Caco-2 (cell line): Measurements from ENCODE around the gene IGSF9B. TPM values are rescaled to one million over a fixed set of nuclear protein-coding genes. Genes with fewer than 3 reads are reported as not detected.

Experiments
- BruUV-seq: library from RNA; stranded (reverse); fragments of 400-500 nt; replicated peaks from 2 replicates; lab custom pipeline; 2021; lab: Mats Ljungman, UMichigan
- CTCF ChIA-PET: fragments of 300-600 bp; sonication (Branson Sonifier 250); formaldehyde crosslinking; loops from one replicate; lab custom pipeline; 2022; ENCODE audit warnings: antibody characterized with exemption; lab: Charles Lee
- POLR2A ChIA-PET: fragments of 300-600 bp; sonication (Branson Sonifier 250); formaldehyde crosslinking; loops from one replicate; lab custom pipeline; 2022; ENCODE audit warnings: antibody characterized with exemption; lab: Charles Lee
- DNase-seq, 2 experiments: peaks; one replicate each; pipeline versions ENCODE4 v3.0.0 to v3.0.0-alpha.2; 2020 to 2022
- H3K27me3 ChIP-seq: replicated peaks from 2 replicates; pipeline ENCODE4 v1.6.0; 2011; ENCODE audit warnings: low read length; ENCODE audit not compliant: control insufficient read depth, insufficient read depth
- H3K36me3 ChIP-seq: 2 replicates; pipeline ENCODE4 v1.5.1; 2011; ENCODE audit warnings: low read length; ENCODE audit not compliant: control insufficient read depth, insufficient read depth
- H3K4me1 ChIP-seq: fragments of 250-450 bp; sonication (Bioruptor Pico); 2 replicates; pipeline ENCODE4 v1.5.1; 2020; ENCODE audit warnings: mild to moderate bottlenecking
- H3K4me3 ChIP-seq: 2 replicates; pipeline ENCODE4 v1.5.1; 2011; ENCODE audit warnings: low read depth, mild to moderate bottlenecking, control low read depth, low read length
- H3K9me3 ChIP-seq: fragments of 250-450 bp; sonication (Bioruptor Pico); 2 replicates; pipeline ENCODE4 v1.5.1; 2020; ENCODE audit warnings: mild to moderate bottlenecking, moderate library complexity
- H3K27ac Mint-ChIP-seq: one replicate; pipeline ENCODE4 v1.8.0; 2022; ENCODE audit warnings: mixed read lengths; ENCODE audit not compliant: unreplicated experiment
- H3K27me3 Mint-ChIP-seq: one replicate; pipeline ENCODE4 v1.8.0; 2022; ENCODE audit warnings: mixed read lengths; ENCODE audit not compliant: insufficient read depth, unreplicated experiment
- H3K36me3 Mint-ChIP-seq: one replicate; pipeline ENCODE4 v1.8.0; 2022; ENCODE audit warnings: mild to moderate bottlenecking, mixed read lengths; ENCODE audit not compliant: insufficient read depth, unreplicated experiment
- H3K4me1 Mint-ChIP-seq: one replicate; pipeline ENCODE4 v1.8.0; 2022; ENCODE audit warnings: low read depth, mixed read lengths; ENCODE audit not compliant: unreplicated experiment
- H3K4me3 Mint-ChIP-seq: one replicate; pipeline ENCODE4 v1.8.0; 2022; ENCODE audit warnings: mild to moderate bottlenecking, moderate library complexity, mixed read lengths; ENCODE audit not compliant: unreplicated experiment
- H3K9me3 Mint-ChIP-seq: one replicate; pipeline ENCODE4 v1.8.0; 2022; ENCODE audit warnings: mixed read lengths; ENCODE audit not compliant: unreplicated experiment
- CTCF ChIP-seq, 2 experiments: fragments of 200-600 bp in 1 of 2; IDR thresholded peaks; 1 replicate in 1 of 2; 2 replicates in 1 of 2; pipeline versions ENCODE4 v1.5.1 to v1.8.0; 2011 to 2022; ENCODE audit warnings: antibody characterized with exemption in 1 of 2, control low read depth in 1 of 2, inconsistent platforms in 1 of 2, low read depth in 1 of 2, low read length in 1 of 2, mild to moderate bottlenecking in 1 of 2, moderate library complexity in 1 of 2; ENCODE audit not compliant: insufficient read depth in 1 of 2, severe bottlenecking in 1 of 2, unreplicated experiment in 1 of 2
- intact Hi-C: fragments of 100-400 bp; cut with micrococcal nuclease; formaldehyde crosslinking; loops from one replicate; pipeline ENCODE4 v1.10.0; 2022; ENCODE audit not compliant: unreplicated experiment
- total RNA-seq: library from RNA; stranded (reverse); gene quantifications from 2 replicates; pipeline ENCODE4 v1.2.3, GENCODE V29; 2022

Gene IGSF9B
- total RNA-seq, 1 experiment from 2014 or later, result 4.2 TPM

GRCh38 chr11:133996671-133997070 is 39.9 kb upstream of the IGSF9B start:
- H3K27me3 Mint-ChIP-seq, result peaks cover 6% of the 10 kb centered on the region
- CTCF ChIA-PET, result no interaction called here

GRCh38 chr11:133995066-133995465 is 38.3 kb upstream of the IGSF9B start:
- Histone ChIP-seq H3K27me3 (no peaks in the 10 kb centered on the region), H3K4me3 (no peak overlapping the region), H3K36me3 (no peaks in the 10 kb centered on the region), H3K9me3 (0 out of 2 replicates have a peak, but pooled peaks cover 8% of the 10 kb centered on the region), H3K4me1 (no peaks in the 10 kb centered on the region)
- H3K27ac Mint-ChIP-seq, result no peak overlapping the region
- POLR2A ChIA-PET, result no interaction called here
- CTCF ChIA-PET, result no interaction called here
- DNase-seq, result no peak
- H3K4me1 Mint-ChIP-seq, result no peaks in the 10 kb centered on the region
- H3K36me3 Mint-ChIP-seq, result no peaks in the 10 kb centered on the region
- H3K27me3 Mint-ChIP-seq, result peaks cover 12% of the 10 kb centered on the region
- BruUV-seq, result no TSS peak
- no peak for TF ChIP-seq CTCF (IDR thresholded peaks at IDR 0.05; ENCODE audit: insufficient read depth in 1 of 2, low read depth in 1 of 2, low read length in 1 of 2, severe bottlenecking in 1 of 2, unreplicated experiment in 1 of 2)
- intact Hi-C loops, result no loop called here
- no peaks in the 10 kb centered on the region for H3K9me3 Mint-ChIP-seq
- no peak overlapping the region for H3K4me3 Mint-ChIP-seq

More at GRCh38 chr11:133996671-133997070, 39.9 kb upstream of the IGSF9B start:
- TF ChIP-seq CTCF (IDR thresholded peaks at IDR 0.05; ENCODE audit: insufficient read depth in 1 of 2, low read depth in 1 of 2, low read length in 1 of 2, severe bottlenecking in 1 of 2, unreplicated experiment in 1 of 2), result no peak
- H3K27me3 ChIP-seq, result no peaks in the 10 kb centered on the region
- POLR2A ChIA-PET, result no interaction called here
- Mint-ChIP-seq H3K9me3 (peaks cover 4% of the 10 kb centered on the region), H3K36me3 (no peaks in the 10 kb centered on the region), H3K27ac (no peak overlapping the region), H3K4me1 (no peaks in the 10 kb centered on the region), H3K4me3 (no peak overlapping the region)
- intact Hi-C loops, result no loop called here
- H3K36me3 ChIP-seq, result no peaks in the 10 kb centered on the region
- BruUV-seq, result no TSS peak
- H3K4me1 ChIP-seq, result no peaks in the 10 kb centered on the region
- no peak overlapping the region for H3K4me3 ChIP-seq
- no peak for DNase-seq
- H3K9me3 ChIP-seq, result 0 out of 2 replicates have a peak, but pooled peaks cover 8% of the 10 kb centered on the region

DNA sequence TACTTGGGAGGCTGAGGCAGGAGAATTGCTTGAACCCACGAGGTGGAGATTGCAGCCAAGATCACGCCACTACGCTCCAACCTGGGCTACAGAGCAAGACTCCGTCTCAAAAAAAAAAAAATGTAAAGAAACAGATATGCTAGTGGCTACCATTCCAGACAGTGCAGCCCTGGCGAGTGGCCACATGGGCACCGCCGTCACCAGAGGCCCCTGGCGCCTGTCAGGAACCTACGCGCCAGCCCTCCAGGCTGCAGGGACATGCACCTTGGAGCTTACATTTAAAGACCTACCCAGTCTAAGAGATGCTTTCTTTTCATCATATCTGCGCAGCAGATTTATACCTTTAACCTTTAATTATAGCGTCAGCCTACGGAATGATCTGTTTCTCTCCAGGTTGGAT is 37.2 kb upstream of the IGSF9B start:
- Mint-ChIP-seq H3K4me1 (no peaks in the 10 kb centered on the region), H3K9me3 (no peaks in the 10 kb centered on the region), H3K4me3 (no peak overlapping the region), H3K27ac (no peak overlapping the region), H3K36me3 (no peaks in the 10 kb centered on the region), H3K27me3 (peaks cover 22% of the 10 kb centered on the region)
- 0 out of 2 replicates have a peak, but pooled peaks cover 8% of the 10 kb centered on the region for H3K9me3 ChIP-seq
- TF ChIP-seq CTCF (IDR thresholded peaks at IDR 0.05; ENCODE audit: insufficient read depth in 1 of 2, low read depth in 1 of 2, low read length in 1 of 2, severe bottlenecking in 1 of 2, unreplicated experiment in 1 of 2), result no peak
- no peaks in the 10 kb centered on the region for H3K36me3 ChIP-seq
- no peak for DNase-seq
- POLR2A ChIA-PET, result no interaction called here
- no peak overlapping the region for H3K4me3 ChIP-seq
- CTCF ChIA-PET, result no interaction called here
- H3K27me3 ChIP-seq, result no peaks in the 10 kb centered on the region
- H3K4me1 ChIP-seq, result no peaks in the 10 kb centered on the region
- intact Hi-C loops, result no loop called here
- BruUV-seq, result no TSS peak
